H1 (cell line): Measurements from ENCODE around the gene ID1. TPM values are rescaled to one million over a fixed set of nuclear protein-coding genes. Genes with fewer than 3 reads are reported as not detected.

ENCODE experiments used
- RAD21 ChIP-seq, 2 experiments: IDR thresholded peaks in 1 of 2; conservative IDR thresholded peaks in 1 of 2; 2 replicates each; pipeline ENCODE4 v1.6.1; 2011; ENCODE audit warnings: low read depth in 2 of 2, low read length in 2 of 2, improper control_type of control experiment in 1 of 2, inconsistent platforms in 1 of 2, mild to moderate bottlenecking in 1 of 2, moderate library complexity in 1 of 2
- SAP30 ChIP-seq: fragments of 300-600 bp; sonication (generic); IDR thresholded peaks from 2 replicates; pipeline ENCODE4 v1.7.1; 2012; ENCODE audit warnings: low read length, moderate library complexity, mild to moderate bottlenecking, inconsistent platforms; ENCODE audit not compliant: insufficient read depth, insufficient replicate concordance
- SRF ChIP-seq: IDR thresholded peaks from 2 replicates; pipeline ENCODE4 v1.6.1; 2011; ENCODE audit warnings: mild to moderate bottlenecking, low read depth, low read length, moderate library complexity
- polyA plus RNA-seq, 7 experiments: library from polyadenylated mRNA; depleted of rRNA in 3 of 7; stranded (reverse) in 5 of 7; unstranded in 2 of 7; fragments of >200 nt in 5 of 7; fragments of 200-250 nt in 2 of 7; gene quantifications; 1 replicate in 5 of 7; 2 replicates in 1 of 7; 4 replicates in 1 of 7; pipeline versions ENCODE4 v1.2.1 to v1.2.3, GENCODE V29; 2011 to 2013; ENCODE audit warnings: missing spikeins in 2 of 7, mixed read lengths in 2 of 7
- total RNA-seq: library from RNA; stranded (reverse); fragmentation: NEBNext Ultra II Directional; extraction: Animal tissue kit (Norgen Biotek cat#: 25700); gene quantifications from 2 replicates; pipeline ENCODE4 v1.2.1, GENCODE V29; 2021

The ID1 gene
- total and polyA plus RNA-seq, 2 of the 8 experiments (the other 6 are each of a cell fraction or from before 2014, with no cell fraction given), result 120 to 357 TPM

DNA sequence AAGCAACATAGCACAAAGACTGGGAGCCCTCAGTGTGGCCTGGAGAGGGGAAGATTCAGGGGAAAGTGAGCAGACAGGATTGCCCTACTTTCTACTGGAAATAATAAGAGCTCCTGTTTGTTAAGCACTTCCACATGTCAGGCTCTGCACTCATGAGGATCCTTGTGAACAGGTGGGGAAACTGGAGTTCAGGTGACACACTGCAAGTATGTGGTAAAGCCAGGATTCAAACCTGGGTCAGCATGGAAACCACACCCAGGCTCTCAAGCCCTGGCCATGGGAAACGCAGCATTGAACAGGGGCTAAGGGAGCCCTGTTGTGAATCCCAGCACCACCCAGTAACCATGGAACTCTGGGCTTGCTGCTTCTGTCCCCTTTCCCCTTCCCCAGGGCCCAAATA is 42.8 kb upstream of the ID1 start (continued):
- no peak for TF ChIP-seq SRF
- TF ChIP-seq RAD21 (IDR thresholded peaks at IDR 0.05 in 1 of 2, conservative IDR thresholded peaks at IDR 0.05 in 1 of 2; ENCODE audit: low read depth in 2 of 2, low read length in 2 of 2), result no peak
- TF ChIP-seq SAP30, result no peak
- TF ChIP-seq, all 59 proteins: peak for 0
